Upper lobe of left lung (tissue), 6 donors: ENCODE data around the gene BICDL2. TPM values are rescaled to one million over a fixed set of nuclear protein-coding genes. Genes with fewer than 3 reads are reported as not detected.
"Not testable (repeated sequence)": the region's sequence is repeated elsewhere in the genome, so short reads cannot be mapped to it uniquely, and the experiment has no call there.

ENCODE experiments used
- ATAC-seq, 2 donors: fragments of 200-7000 bp; cut with Tn5 transposase; one replicate each; pipeline ENCODE4 v1.9.1; 2022; ENCODE audit warnings: mild to moderate bottlenecking in 2 of 2, moderate library complexity in 2 of 2; ENCODE audit not compliant: low FRiP score in 2 of 2
- DNase-seq, 2 donors: peaks; one replicate each; pipeline ENCODE4 v3.0.0-alpha.2; 2019 to 2020
- H3K27ac ChIP-seq, 4 donors: fragments of 200-600 bp; sonication (generic); one replicate each; pipeline ENCODE4 v1.5.1; 2016 to 2019
- H3K27me3 ChIP-seq, 4 donors: fragments of 200-600 bp; sonication (generic); one replicate each; pipeline ENCODE4 v1.5.1; 2017 to 2019
- H3K36me3 ChIP-seq, 4 donors: fragments of 200-600 bp; sonication (generic); one replicate each; pipeline ENCODE4 v1.5.1; 2016 to 2019
- H3K4me1 ChIP-seq, 4 donors: fragments of 200-600 bp; sonication (generic); one replicate each; pipeline ENCODE4 v1.5.1; 2018 to 2019
- H3K4me3 ChIP-seq, 4 donors: fragments of 200-600 bp; sonication (generic); one replicate each; pipeline ENCODE4 v1.5.1; 2017 to 2019; ENCODE audit warnings: mild to moderate bottlenecking in 2 of 4, moderate library complexity in 1 of 4
- H3K9me3 ChIP-seq, 4 donors: fragments of 200-600 bp; sonication (generic); one replicate each; pipeline ENCODE4 v1.5.1; 2018 to 2019
- CTCF ChIP-seq, 6 experiments: fragments of 450-650 bp in 4 of 6; fragments of 200-600 bp in 2 of 6; sonication (generic) in 2 of 6; IDR thresholded peaks; one replicate each; pipeline ENCODE4 v1.5.1; 2016 to 2019; ENCODE audit warnings: antibody characterized with exemption in 6 of 6
- EP300 ChIP-seq, 4 donors: sonication (generic); formaldehyde crosslinking; IDR thresholded peaks; one replicate each; pipeline ENCODE4 v1.5.1; 2017; ENCODE audit warnings: antibody characterized with exemption in 4 of 4, control low read depth in 2 of 4
- POLR2A ChIP-seq, 4 donors: fragments of 450-650 bp; IDR thresholded peaks; one replicate each; pipeline ENCODE4 v1.5.1; 2016 to 2017; ENCODE audit warnings: antibody characterized with exemption in 4 of 4, mild to moderate bottlenecking in 2 of 4
- POLR2AphosphoS5 ChIP-seq, 2 donors: sonication (generic); formaldehyde crosslinking; IDR thresholded peaks; one replicate each; pipeline ENCODE4 v1.5.1; 2017; ENCODE audit warnings: antibody characterized with exemption in 2 of 2
- WGBS, 2 donors: methylation state at CpG; one replicate each; pipeline ENCODE4 v1.1.5; 2017 to 2018; 5-methylcytosine and 5-hydroxymethylcytosine counted together
- total RNA-seq, 6 donors: library from RNA; depleted of rRNA in 4 of 6; stranded (reverse); fragments of >200 nt in 4 of 6; gene quantifications; one replicate each; pipeline versions ENCODE4 v1.1.0 to v1.2.1, GENCODE V29; 2016 to 2021
- donor health status: DM: no; HTN: no; CAD: no; lungs with moderate emphysema.
- donor health status: DM: no; HTN: yes; CAD: no; lungs with severe emphysema.

BICDL2 gene
- total RNA-seq, 6 donors from 2014 or later: 18.5 to 98.5 (median 35.0) TPM

DNA sequence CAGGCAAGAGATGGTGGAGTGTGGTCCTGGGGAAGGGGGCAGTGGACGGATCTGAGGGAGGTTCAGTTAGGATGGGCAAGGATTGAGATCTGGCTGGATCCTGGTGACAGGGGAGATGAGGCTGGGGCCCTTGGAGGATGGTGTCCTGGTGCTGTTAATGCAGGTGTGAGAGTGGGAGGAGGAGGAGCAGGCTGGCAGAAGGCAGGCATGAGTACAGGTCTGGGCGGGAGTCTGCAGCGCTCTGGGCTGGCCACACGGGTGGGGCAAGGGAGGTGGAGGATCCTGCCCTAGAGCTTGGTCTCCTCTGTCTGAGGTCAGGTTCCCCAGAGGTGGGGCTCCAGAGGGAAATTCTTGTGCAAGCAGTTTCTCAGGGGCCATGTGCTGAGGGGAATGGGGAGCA lies 35.4 kb upstream of the BICDL2 start:
- not testable (repeated sequence) for H3K27ac ChIP-seq, H3K9me3 ChIP-seq, H3K27me3 ChIP-seq, H3K4me3 ChIP-seq, ATAC-seq, DNase-seq
- Histone ChIP-seq H3K36me3 (peaks cover 0 to 19% (median 6%) of the 10 kb centered on the region in 4 donors), H3K4me1 (peaks cover 9 to 29% (median 16%) of the 10 kb centered on the region in 4 donors)
- 47 to 63% methylated on average over 1 to 3 of the region's 4 CpGs for WGBS, 2 donors

- H3K27me3 ChIP-seq: no peaks in the 10 kb centered on the region
- no peak overlapping the region for H3K4me3 ChIP-seq
- no peak overlapping the region for H3K27ac ChIP-seq
- H3K4me1 ChIP-seq: peaks cover 10 to 30% (median 17%) of the 10 kb centered on the region in 4 donors
- DNase-seq (no peak), ATAC-seq (no peak)
- peaks cover 0 to 15% (median 6%) of the 10 kb centered on the region in 4 donors for H3K36me3 ChIP-seq
- TF ChIP-seq POLR2A (IDR thresholded peaks at IDR 0.05) (peak in 1 of 4 donors; percentile 9), POLR2AphosphoS5 (IDR thresholded peaks at IDR 0.05) (no peak)
- WGBS, 2 donors: 87 to 97% methylated on average over 7 of the region's 7 CpGs
- H3K9me3 ChIP-seq: no peaks in the 10 kb centered on the region
Observed at GRCh38 chr16:3071655-3072054, 34.9 kb upstream of the BICDL2 start.

DNA sequence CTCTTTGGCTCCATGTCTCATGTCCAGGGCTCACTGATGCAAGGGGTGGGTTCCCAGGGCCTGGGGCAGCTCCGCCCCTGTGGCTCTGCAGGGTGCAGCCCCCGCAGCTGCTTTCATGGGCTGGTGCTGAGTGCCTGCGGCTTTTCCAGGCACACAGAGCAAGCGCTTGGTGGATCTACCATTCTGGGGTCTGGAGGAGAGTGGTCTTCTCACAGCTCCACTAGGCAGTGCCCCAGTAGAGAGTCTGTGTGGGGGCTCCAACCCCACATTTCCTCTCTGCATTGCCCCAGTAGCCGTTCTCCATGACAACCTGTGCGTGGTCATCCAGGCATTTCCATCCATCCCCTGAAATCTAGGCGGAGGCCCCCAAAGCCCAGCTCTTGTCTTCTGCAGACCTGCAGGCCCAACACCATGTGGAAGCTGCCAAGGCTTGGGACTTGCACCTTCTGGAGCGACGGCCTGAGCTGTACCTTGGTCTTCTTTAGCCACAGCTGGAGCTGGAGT lies 33.9 kb upstream of the BICDL2 start:
- Histone ChIP-seq H3K27me3 (no peaks in the 10 kb centered on the region), H3K4me3 (no peak overlapping the region), H3K36me3 (peaks cover 0 to 12% (median 6%) of the 10 kb centered on the region in 4 donors), H3K4me1 (peaks cover 16 to 34% (median 25%) of the 10 kb centered on the region in 4 donors), H3K27ac (no peak overlapping the region), H3K9me3 (no peaks in the 10 kb centered on the region)
- TF ChIP-seq CTCF (IDR thresholded peaks at IDR 0.05) (no peak), POLR2A (IDR thresholded peaks at IDR 0.05) (no peak), EP300 (IDR thresholded peaks at IDR 0.05) (no peak), POLR2AphosphoS5 (IDR thresholded peaks at IDR 0.05) (no peak)
- no peak for DNase-seq
- 96 to 98% methylated on average over 9 of the region's 9 CpGs for WGBS, 2 donors
- no peak for ATAC-seq

- H3K27me3 ChIP-seq, H3K27ac ChIP-seq, DNase-seq, H3K4me3 ChIP-seq, H3K9me3 ChIP-seq, ATAC-seq: not testable (repeated sequence)
- 88 to 93% methylated on average over 10 of the region's 11 CpGs for WGBS, 2 donors
- Histone ChIP-seq H3K36me3 (peaks cover 0 to 12% (median 6%) of the 10 kb centered on the region in 4 donors), H3K4me1 (peaks cover 26 to 38% (median 35%) of the 10 kb centered on the region in 4 donors)
Observed at GRCh38 chr16:3069146-3069545, 32.4 kb upstream of the BICDL2 start.

- 57% methylated on average over 3 of the region's 4 CpGs for WGBS, 2 donors
- H3K27me3 ChIP-seq: no peaks in the 10 kb centered on the region
- ATAC-seq (peak in 1 of 2 donors; percentile 67), DNase-seq (no peak)
- peaks cover 0 to 12% (median 6%) of the 10 kb centered on the region in 4 donors for H3K36me3 ChIP-seq
- peaks cover 22 to 38% (median 32%) of the 10 kb centered on the region in 4 donors for H3K4me1 ChIP-seq
- no peaks in the 10 kb centered on the region for H3K9me3 ChIP-seq
- no peak for TF ChIP-seq EP300 (IDR thresholded peaks at IDR 0.05)
- peak overlapping the region in 3 of 4 donors; percentile 1 to 61 (median 45) for H3K27ac ChIP-seq
- no peak overlapping the region for H3K4me3 ChIP-seq
Observed at GRCh38 chr16:3068487-3068886, 31.7 kb upstream of the BICDL2 start.

DNA sequence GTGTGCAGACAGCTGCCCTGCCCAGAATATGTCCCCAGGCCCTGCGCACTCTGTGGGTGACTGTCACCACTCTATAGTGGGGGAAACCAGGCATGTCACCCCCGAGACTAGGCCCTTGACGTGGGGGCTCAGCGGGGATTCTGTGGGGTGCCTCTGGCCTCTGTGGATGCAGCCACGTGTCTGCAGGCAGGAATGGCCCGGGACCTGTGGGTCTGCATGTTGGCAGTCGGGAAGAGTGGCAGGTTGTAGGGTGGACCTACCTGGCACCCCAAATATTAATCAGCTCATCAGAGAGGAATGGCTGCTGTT lies 29.6 kb upstream of the BICDL2 start:
- H3K27me3 ChIP-seq: no peaks in the 10 kb centered on the region
- peaks cover 22 to 38% (median 32%) of the 10 kb centered on the region in 4 donors for H3K4me1 ChIP-seq
- peak overlapping the region; percentile 33 to 56 (median 46) for H3K4me3 ChIP-seq
- ATAC-seq (no peak), DNase-seq (no peak)
- no peaks in the 10 kb centered on the region for H3K9me3 ChIP-seq
- WGBS, 2 donors: 43 to 70% methylated on average over 6 to 7 of the region's 7 CpGs
- peaks cover 0 to 12% (median 6%) of the 10 kb centered on the region in 4 donors for H3K36me3 ChIP-seq
- H3K27ac ChIP-seq: peak overlapping the region; percentile 86 to 90 (median 88)
- TF ChIP-seq POLR2AphosphoS5 (IDR thresholded peaks at IDR 0.05) (no peak), EP300 (IDR thresholded peaks at IDR 0.05) (no peak), POLR2A (IDR thresholded peaks at IDR 0.05) (no peak), CTCF (IDR thresholded peaks at IDR 0.05) (no peak)
